ENCODE results near the gene CDC25C. TPM values are rescaled to one million over a fixed set of nuclear protein-coding genes. Genes with fewer than 3 reads are reported as not detected.

CDC25C gene
- total RNA-seq, 2 experiments from 2014 or later, result 12.2 to 14.6 TPM

GRCh38 chr5:138276402-138277054 lies 55.1 kb downstream of the CDC25C start:
- H3K27ac Mint-ChIP-seq, result no peak overlapping the region
- DNase-seq (no peak), ATAC-seq (peak; percentile 32)
- TF ChIP-seq CTCF (IDR thresholded peaks at IDR 0.05), result no peak
- ChIA-PET POLR2A (interaction anchor here (0.5 to 1.4 kb wide), 2 partner anchors 11 to 228 kb away, joined by 3 read pairs; no protein-coding TSS in a partner anchor), CTCF (interaction anchor here (1.1 to 1.5 kb wide), 4 partner anchors 19 to 77 kb away, joined by 3 to 5 read pairs (median 4); partner anchors contain the start of gene KDM3B)
- H3K9me3 Mint-ChIP-seq, result no peaks in the 10 kb centered on the region
- no peaks in the 10 kb centered on the region for H3K36me3 Mint-ChIP-seq (ENCODE audit: low read depth)
- peaks cover 9% of the 10 kb centered on the region for H3K4me1 Mint-ChIP-seq (ENCODE audit: low read depth)
- intact Hi-C loops (cut with micrococcal nuclease), result no loop called here
- H3K4me3 Mint-ChIP-seq, result no peak overlapping the region
- H3K27me3 Mint-ChIP-seq, result peaks cover 23% of the 10 kb centered on the region

GRCh38 chr5:138275895-138276294 lies 55.7 kb downstream of the CDC25C start:
- CTCF ChIA-PET, result interaction anchor here (1.0 to 1.5 kb wide), 6 partner anchors 12 to 253 kb away, joined by 3 to 5 read pairs (median 4); partner anchors contain the start of gene KDM3B
- Mint-ChIP-seq H3K27ac (no peak overlapping the region), H3K36me3 (ENCODE audit: low read depth) (no peaks in the 10 kb centered on the region)

GRCh38 chr5:138275379-138275782 lies 56.2 kb downstream of the CDC25C start:
- Mint-ChIP-seq H3K4me1 (ENCODE audit: low read depth) (peaks cover 9% of the 10 kb centered on the region), H3K27ac (no peak overlapping the region)

More at GRCh38 chr5:138275895-138276294, 55.7 kb downstream of the CDC25C start:
- intact Hi-C loops (cut with micrococcal nuclease), result no loop called here
- DNase-seq (no peak), ATAC-seq (no peak)
- Mint-ChIP-seq H3K4me1 (ENCODE audit: low read depth) (peaks cover 9% of the 10 kb centered on the region), H3K9me3 (no peaks in the 10 kb centered on the region), H3K27me3 (peaks cover 23% of the 10 kb centered on the region), H3K4me3 (no peak overlapping the region)
- no peak for TF ChIP-seq CTCF (IDR thresholded peaks at IDR 0.05)
- POLR2A ChIA-PET, result interaction anchor here (0.8 kb wide), 1 partner anchor 78 kb away, joined by 3 read pairs; no protein-coding TSS in a partner anchor

GRCh38 chr5:138274189-138274853 lies 57.3 kb downstream of the CDC25C start, which contains the start of gene GFRA3:
Gene GFRA3 (minus strand): TSS chr5:138274621. CDS start chr5:138274424, 197 bp downstream.
- peaks cover 24% of the 10 kb centered on the region for H3K27me3 Mint-ChIP-seq
- H3K9me3 Mint-ChIP-seq, result no peaks in the 10 kb centered on the region
- peak within 1 kb of the TSS; percentile 56 for H3K4me3 Mint-ChIP-seq
- CTCF ChIA-PET, result interaction anchor here (1.1 to 1.3 kb wide), 2 partner anchors 9 to 254 kb away, joined by 3 read pairs; no protein-coding TSS in a partner anchor
- DNase-seq (peak; percentile 35), ATAC-seq (peak; percentile 69)
- H3K27ac Mint-ChIP-seq, result no peak within 1 kb of the TSS
- H3K36me3 Mint-ChIP-seq (ENCODE audit: low read depth), result no peaks in the 10 kb centered on the region
- H3K4me1 Mint-ChIP-seq (ENCODE audit: low read depth), result peaks cover 9% of the 10 kb centered on the region
- no peak for TF ChIP-seq CTCF (IDR thresholded peaks at IDR 0.05)
- intact Hi-C loops (cut with micrococcal nuclease), result no loop called here
- POLR2A ChIA-PET, result interaction anchor here (0.6 to 1.0 kb wide), 2 partner anchors 34 to 155 kb away, joined by 3 read pairs; no protein-coding TSS in a partner anchor

More at GRCh38 chr5:138275379-138275782, 56.2 kb downstream of the CDC25C start:
- ChIA-PET CTCF (interaction anchor here (1.0 to 1.3 kb wide), 5 partner anchors 10 to 253 kb away, joined by 3 to 5 read pairs (median 3); no protein-coding TSS in a partner anchor), POLR2A (interaction anchor here (0.8 to 1.0 kb wide), 2 partner anchors 35 to 79 kb away, joined by 3 read pairs; no protein-coding TSS in a partner anchor)
- intact Hi-C loops (cut with micrococcal nuclease), result no loop called here
- H3K36me3 Mint-ChIP-seq (ENCODE audit: low read depth), result no peaks in the 10 kb centered on the region
- TF ChIP-seq CTCF (IDR thresholded peaks at IDR 0.05), result no peak
- peaks cover 23% of the 10 kb centered on the region for H3K27me3 Mint-ChIP-seq
- no peak for ATAC-seq
- H3K9me3 Mint-ChIP-seq, result no peaks in the 10 kb centered on the region
- H3K4me3 Mint-ChIP-seq, result no peak overlapping the region
- DNase-seq, result no peak
